Measurements from ENCODE around the gene ERVW-1. TPM values are rescaled to one million over a fixed set of nuclear protein-coding genes. Genes with fewer than 3 reads are reported as not detected.

The ERVW-1 gene
- total and polyA plus RNA-seq, 2 of the 13 experiments (the other 11 are each of a cell fraction or from before 2014, with no cell fraction given): not detected

DNA sequence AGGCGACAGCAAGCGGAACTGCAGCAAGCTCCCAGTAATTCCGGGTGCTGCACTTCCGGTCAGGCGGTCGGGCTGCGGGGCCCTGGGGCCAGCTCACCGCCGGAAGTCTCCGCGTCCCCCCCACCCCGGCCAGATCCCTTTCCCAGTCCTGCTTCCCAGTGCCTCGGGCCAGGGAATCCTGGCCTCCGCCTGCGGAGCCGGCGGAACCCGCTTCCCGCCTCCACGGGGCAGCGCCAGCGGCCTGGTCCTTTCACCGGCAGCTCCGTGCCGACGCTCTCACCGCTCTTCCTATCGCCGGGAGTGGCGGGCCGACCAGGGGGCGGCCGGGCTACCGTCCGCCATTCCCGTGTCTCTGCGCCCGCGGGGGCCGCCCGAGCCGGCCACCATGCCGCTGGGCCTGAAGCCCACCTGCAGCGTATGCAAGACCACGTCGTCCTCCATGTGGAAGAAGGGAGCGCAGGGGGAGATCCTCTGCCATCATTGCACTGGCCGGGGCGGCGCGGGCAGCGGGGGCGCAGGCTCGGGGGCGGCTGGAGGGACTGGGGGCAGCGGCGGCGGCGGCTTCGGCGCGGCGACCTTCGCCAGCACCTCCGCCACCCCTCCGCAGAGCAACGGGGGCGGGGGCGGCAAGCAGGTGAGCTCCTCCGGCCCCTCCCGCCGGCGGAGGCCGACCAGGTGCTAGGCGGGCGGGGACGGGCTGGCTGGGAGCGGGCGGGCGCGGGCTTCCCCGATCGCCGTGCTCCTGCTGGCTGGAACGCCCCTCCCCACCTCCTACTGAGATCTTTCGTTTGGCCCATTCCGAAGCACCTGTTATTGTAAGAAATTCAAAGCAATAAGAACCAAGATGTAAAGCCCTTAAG lies 30.2 kb downstream of the ERVW-1 start, which contains the start of gene GATAD1 (continued):
- TF ChIP-seq, protein P1, sequence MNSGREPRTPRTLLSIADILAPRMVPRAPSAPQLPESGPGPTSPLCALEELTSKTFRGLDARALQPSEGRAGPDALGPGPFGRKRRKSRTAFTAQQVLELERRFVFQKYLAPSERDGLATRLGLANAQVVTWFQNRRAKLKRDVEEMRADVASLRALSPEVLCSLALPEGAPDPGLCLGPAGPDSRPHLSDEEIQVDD (CRISPR knock-in tag; IDR thresholded peaks at IDR 0.05; ENCODE audit: borderline replicate concordance): no peak
- TF ChIP-seq ZNF607 (CRISPR knock-in tag; IDR thresholded peaks at IDR 0.05; ENCODE audit: borderline replicate concordance): no peak; the same call in none of the 2 replicates
- no peak for TF ChIP-seq ZNF530 (CRISPR knock-in tag; IDR thresholded peaks at IDR 0.05; ENCODE audit: low read depth)
- TF ChIP-seq, protein P2, sequence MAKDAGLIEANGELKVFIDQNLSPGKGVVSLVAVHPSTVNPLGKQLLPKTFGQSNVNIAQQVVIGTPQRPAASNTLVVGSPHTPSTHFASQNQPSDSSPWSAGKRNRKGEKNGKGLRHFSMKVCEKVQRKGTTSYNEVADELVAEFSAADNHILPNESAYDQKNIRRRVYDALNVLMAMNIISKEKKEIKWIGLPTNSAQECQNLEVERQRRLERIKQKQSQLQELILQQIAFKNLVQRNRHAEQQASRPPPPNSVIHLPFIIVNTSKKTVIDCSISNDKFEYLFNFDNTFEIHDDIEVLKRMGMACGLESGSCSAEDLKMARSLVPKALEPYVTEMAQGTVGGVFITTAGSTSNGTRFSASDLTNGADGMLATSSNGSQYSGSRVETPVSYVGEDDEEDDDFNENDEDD (CRISPR knock-in tag; IDR thresholded peaks at IDR 0.05; ENCODE audit: borderline replicate concordance): no peak; the same call in 1 of the 2 replicates
- TF ChIP-seq, protein P3, sequence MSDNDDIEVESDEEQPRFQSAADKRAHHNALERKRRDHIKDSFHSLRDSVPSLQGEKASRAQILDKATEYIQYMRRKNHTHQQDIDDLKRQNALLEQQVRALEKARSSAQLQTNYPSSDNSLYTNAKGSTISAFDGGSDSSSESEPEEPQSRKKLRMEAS (IDR thresholded peaks at IDR 0.05): peak; percentile 75
- TF ChIP-seq, protein P4, sequence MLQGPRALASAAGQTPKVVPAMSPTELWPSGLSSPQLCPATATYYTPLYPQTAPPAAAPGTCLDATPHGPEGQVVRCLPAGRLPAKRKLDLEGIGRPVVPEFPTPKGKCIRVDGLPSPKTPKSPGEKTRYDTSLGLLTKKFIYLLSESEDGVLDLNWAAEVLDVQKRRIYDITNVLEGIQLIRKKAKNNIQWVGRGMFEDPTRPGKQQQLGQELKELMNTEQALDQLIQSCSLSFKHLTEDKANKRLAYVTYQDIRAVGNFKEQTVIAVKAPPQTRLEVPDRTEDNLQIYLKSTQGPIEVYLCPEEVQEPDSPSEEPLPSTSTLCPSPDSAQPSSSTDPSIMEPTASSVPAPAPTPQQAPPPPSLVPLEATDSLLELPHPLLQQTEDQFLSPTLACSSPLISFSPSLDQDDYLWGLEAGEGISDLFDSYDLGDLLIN (CRISPR knock-in tag; IDR thresholded peaks at IDR 0.05; ENCODE audit: borderline replicate concordance): no peak
- TF ChIP-seq NPAS2 (CRISPR knock-in tag; IDR thresholded peaks at IDR 0.05; ENCODE audit: borderline replicate concordance): no peak
- TF ChIP-seq ELF4 (CRISPR knock-in tag; IDR thresholded peaks at IDR 0.05; ENCODE audit: borderline replicate concordance): peak; percentile 88; the same call in 1 of the 2 replicates
- peak; percentile 85 for TF ChIP-seq ZNF891 (CRISPR knock-in tag; IDR thresholded peaks at IDR 0.05)
- peak; percentile 91 for TF ChIP-seq POLR2AphosphoS5 (IDR thresholded peaks at IDR 0.05; ENCODE audit: low read depth, low read length)
- no peak for TF ChIP-seq FOXA1 (IDR thresholded peaks at IDR 0.05)
- TF ChIP-seq FOXA1 (CRISPR knock-in tag; IDR thresholded peaks at IDR 0.05): no peak
- no peak; the same call in 1 of the 2 replicates for TF ChIP-seq ZNF546 (CRISPR knock-in tag; conservative IDR thresholded peaks at IDR 0.05)
- TF ChIP-seq, protein P5, sequence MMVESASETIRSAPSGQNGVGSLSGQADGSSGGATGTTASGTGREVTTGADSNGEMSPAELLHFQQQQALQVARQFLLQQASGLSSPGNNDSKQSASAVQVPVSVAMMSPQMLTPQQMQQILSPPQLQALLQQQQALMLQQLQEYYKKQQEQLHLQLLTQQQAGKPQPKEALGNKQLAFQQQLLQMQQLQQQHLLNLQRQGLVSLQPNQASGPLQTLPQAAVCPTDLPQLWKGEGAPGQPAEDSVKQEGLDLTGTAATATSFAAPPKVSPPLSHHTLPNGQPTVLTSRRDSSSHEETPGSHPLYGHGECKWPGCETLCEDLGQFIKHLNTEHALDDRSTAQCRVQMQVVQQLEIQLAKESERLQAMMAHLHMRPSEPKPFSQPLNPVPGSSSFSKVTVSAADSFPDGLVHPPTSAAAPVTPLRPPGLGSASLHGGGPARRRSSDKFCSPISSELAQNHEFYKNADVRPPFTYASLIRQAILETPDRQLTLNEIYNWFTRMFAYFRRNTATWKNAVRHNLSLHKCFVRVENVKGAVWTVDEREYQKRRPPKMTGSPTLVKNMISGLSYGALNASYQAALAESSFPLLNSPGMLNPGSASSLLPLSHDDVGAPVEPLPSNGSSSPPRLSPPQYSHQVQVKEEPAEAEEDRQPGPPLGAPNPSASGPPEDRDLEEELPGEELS (CRISPR knock-in tag; IDR thresholded peaks at IDR 0.05): no peak
- no peak for TF ChIP-seq IKZF1 (IDR thresholded peaks at IDR 0.05)
- TF ChIP-seq, protein P6, sequence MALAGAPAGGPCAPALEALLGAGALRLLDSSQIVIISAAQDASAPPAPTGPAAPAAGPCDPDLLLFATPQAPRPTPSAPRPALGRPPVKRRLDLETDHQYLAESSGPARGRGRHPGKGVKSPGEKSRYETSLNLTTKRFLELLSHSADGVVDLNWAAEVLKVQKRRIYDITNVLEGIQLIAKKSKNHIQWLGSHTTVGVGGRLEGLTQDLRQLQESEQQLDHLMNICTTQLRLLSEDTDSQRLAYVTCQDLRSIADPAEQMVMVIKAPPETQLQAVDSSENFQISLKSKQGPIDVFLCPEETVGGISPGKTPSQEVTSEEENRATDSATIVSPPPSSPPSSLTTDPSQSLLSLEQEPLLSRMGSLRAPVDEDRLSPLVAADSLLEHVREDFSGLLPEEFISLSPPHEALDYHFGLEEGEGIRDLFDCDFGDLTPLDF (CRISPR knock-in tag; IDR thresholded peaks at IDR 0.05): peak; percentile 34; the same call in 1 of the 2 replicates
- peak; percentile 30; the same call in 1 of the 2 replicates for TF ChIP-seq ZIK1 (CRISPR knock-in tag; IDR thresholded peaks at IDR 0.05; ENCODE audit: borderline replicate concordance, low read depth)
- no peak for TF ChIP-seq HMGA1 (CRISPR knock-in tag; conservative IDR thresholded peaks at IDR 0.05)
- TF ChIP-seq NR1H2 (CRISPR knock-in tag; IDR thresholded peaks at IDR 0.05; ENCODE audit: borderline replicate concordance, low read depth): peak; percentile 6; the same call in 1 of the 2 replicates
- TF ChIP-seq CCAR2 (optimal IDR thresholded peaks at IDR 0.05; ENCODE audit: low read depth, low read length): no peak
- TF ChIP-seq ZBTB3 (CRISPR knock-in tag; IDR thresholded peaks at IDR 0.05; ENCODE audit: borderline replicate concordance, low read depth): no peak
- TF ChIP-seq ZKSCAN1 (IDR thresholded peaks at IDR 0.05; ENCODE audit: low read length): no peak
- peak; percentile 61; the same call in 1 of the 2 replicates for TF ChIP-seq ZNF749 (CRISPR knock-in tag; IDR thresholded peaks at IDR 0.05; ENCODE audit: borderline replicate concordance)
